HepG2 (cell line): Measurements from ENCODE around the gene THUMPD1. TPM values are rescaled to one million over a fixed set of nuclear protein-coding genes. Genes with fewer than 3 reads are reported as not detected.
A peak's percentile ranks its signal among the peaks of the same experiment; 100 is the strongest.

Experiments
- FLYWCH1 ChIP-seq: sonication (generic); formaldehyde crosslinking; IDR thresholded peaks from 2 replicates; pipeline ENCODE4 v1.8.1; 2023; ENCODE audit warnings: mild to moderate bottlenecking, missing genetic modification reagents
- KAT8 ChIP-seq: IDR thresholded peaks from 2 replicates; pipeline ENCODE4 v1.6.1; 2016; ENCODE audit warnings: missing genetic modification reagents, missing compliant biosample characterization
- MAFK ChIP-seq, 2 experiments: IDR thresholded peaks in 1 of 2; conservative IDR thresholded peaks in 1 of 2; 2 replicates each; pipeline ENCODE4 v1.6.1; 2011; ENCODE audit warnings: improper control_type of control experiment in 2 of 2, low read length in 2 of 2
- MED8 ChIP-seq: sonication (generic); formaldehyde crosslinking; IDR thresholded peaks from 2 replicates; pipeline ENCODE4 v1.8.1; 2023; ENCODE audit warnings: mild to moderate bottlenecking, missing genetic modification reagents; ENCODE audit not compliant: insufficient replicate concordance
- NONO ChIP-seq, 2 experiments: fragments of 450-650 bp in 1 of 2; sonication (generic) in 1 of 2; formaldehyde crosslinking in 1 of 2; IDR thresholded peaks in 1 of 2; conservative IDR thresholded peaks in 1 of 2; 2 replicates each; pipeline versions ENCODE4 v1.6.1 to v1.8.0; 2017 to 2022; ENCODE audit warnings: mild to moderate bottlenecking in 1 of 2, missing genetic modification reagents in 1 of 2, moderate library complexity in 1 of 2
- RAD21 ChIP-seq: fragments of 450-650 bp; formaldehyde crosslinking; IDR thresholded peaks from 2 replicates; pipeline ENCODE4 v1.5.0; 2020; ENCODE audit warnings: mild to moderate bottlenecking
- SOX13 ChIP-seq, 3 experiments: fragments of 450-650 bp in 1 of 3; sonication (generic) in 1 of 3; formaldehyde crosslinking in 1 of 3; IDR thresholded peaks in 2 of 3; conservative IDR thresholded peaks in 1 of 3; 2 replicates each; pipeline versions ENCODE4 v1.5.0 to v1.6.1; 2016 to 2020; ENCODE audit warnings: antibody characterized with exemption in 1 of 3, mild to moderate bottlenecking in 1 of 3, missing compliant biosample characterization in 1 of 3, missing genetic modification reagents in 1 of 3, moderate library complexity in 1 of 3
- TBL1XR1 ChIP-seq: fragments of 150-350 bp; IDR thresholded peaks from 2 replicates; pipeline ENCODE4 v1.6.1; 2014; ENCODE audit warnings: borderline replicate concordance, low read length; ENCODE audit not compliant: partially characterized antibody
- TFE3 ChIP-seq: IDR thresholded peaks from 2 replicates; pipeline ENCODE4 v1.6.1; 2016
- ZNF280D ChIP-seq: sonication (generic); formaldehyde crosslinking; IDR thresholded peaks from 2 replicates; pipeline ENCODE4 v1.5.1; 2020; ENCODE audit warnings: mild to moderate bottlenecking, missing genetic modification reagents
- ZNF343 ChIP-seq: sonication (generic); formaldehyde crosslinking; IDR thresholded peaks from 2 replicates; pipeline ENCODE4 v1.4.0; 2020; ENCODE audit warnings: mild to moderate bottlenecking, missing genetic modification reagents
- ZNF543 ChIP-seq: sonication (generic); formaldehyde crosslinking; IDR thresholded peaks from 2 replicates; pipeline ENCODE4 v1.4.0; 2020; ENCODE audit warnings: mild to moderate bottlenecking, missing genetic modification reagents
- polyA plus RNA-seq, 8 experiments: library from polyadenylated mRNA; depleted of rRNA in 3 of 8; stranded (reverse) in 7 of 8; unstranded in 1 of 8; fragments of >200 nt; fragmentation: Illumina TruSeq in 4 of 8; extraction: Trizol in 4 of 8; gene quantifications; 2 replicates each; pipeline versions ENCODE4 v1.2.1 to v1.2.3, GENCODE V29; 2011 to 2016; ENCODE audit warnings: low read depth in 4 of 8, missing spikeins in 1 of 8, mixed read lengths in 1 of 8; ENCODE audit not compliant: insufficient read depth in 1 of 8
- total RNA-seq, 5 experiments: library from RNA; depleted of rRNA; stranded (reverse); fragments of >200 nt; fragmentation: Illumina TruSeq; extraction: Trizol; gene quantifications; 2 replicates each; pipeline ENCODE4 v1.2.3, GENCODE V29; 2016; ENCODE audit warnings: low read depth in 1 of 5
- TF ChIP-seq, protein P1 (sequence below): IDR thresholded peaks from 2 replicates; pipeline ENCODE4 v1.6.1; 2018; ENCODE audit warnings: missing genetic modification reagents
- TF ChIP-seq, protein P2 (sequence below): sonication (generic); formaldehyde crosslinking; IDR thresholded peaks from 2 replicates; pipeline ENCODE4 v1.5.0; 2020; ENCODE audit warnings: missing genetic modification reagents

The THUMPD1 gene
- total and polyA plus RNA-seq, 2 of the 13 experiments (the other 11 are each of a cell fraction or from before 2014, with no cell fraction given): 22.7 to 69.1 TPM

DNA sequence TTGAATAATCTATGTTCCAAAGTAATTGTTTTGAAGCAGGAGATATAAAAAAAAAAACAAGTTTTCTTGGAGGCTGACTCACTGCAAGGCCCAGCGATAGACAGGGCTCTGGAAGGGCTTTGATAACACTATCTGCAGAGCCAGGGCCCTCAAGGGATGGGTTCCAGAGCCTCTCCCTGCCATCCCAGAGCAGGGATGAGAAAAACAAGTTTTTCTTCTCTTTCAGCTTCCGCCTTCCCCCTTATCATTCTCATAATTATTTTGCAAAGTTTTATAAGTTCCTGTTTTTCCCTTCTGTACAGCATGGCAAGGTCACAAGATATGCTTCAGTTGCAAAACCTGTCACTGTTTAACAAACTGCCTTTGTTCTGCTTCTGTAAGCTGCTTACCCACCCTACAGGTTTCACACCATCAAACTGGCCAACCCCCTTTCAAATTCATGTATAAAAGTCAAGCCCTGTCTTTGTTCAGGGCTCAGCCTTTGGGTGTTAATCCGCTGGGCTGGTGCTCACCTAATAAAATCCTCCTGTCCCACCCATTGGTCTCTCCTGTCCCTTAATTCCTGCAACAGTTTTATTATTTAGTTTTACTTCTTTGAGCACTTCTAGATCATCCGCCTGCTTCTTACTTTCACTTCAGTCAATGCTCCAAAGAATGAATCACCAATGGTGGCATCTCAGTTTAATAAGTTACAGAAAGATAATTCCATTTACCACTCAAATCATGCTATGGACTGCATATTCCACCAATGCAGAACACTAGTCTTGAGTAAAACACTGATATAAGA is 5.6 kb upstream of the THUMPD1 start (continued):
- TF ChIP-seq TFE3 (CRISPR knock-in tag) (0 out of 2 replicates have a peak, but pooled peaks have one; percentile 24), ZNF343 (CRISPR knock-in tag) (no peak), FLYWCH1 (CRISPR knock-in tag) (no peak), SOX13 (IDR thresholded peaks at IDR 0.05) (no peak), SOX13 (CRISPR knock-in tag; conservative IDR thresholded peaks at IDR 0.05 in 1 of 2, IDR thresholded peaks at IDR 0.05 in 1 of 2) (peak in 1 of 2 experiments; percentile 67; a peak in 2 of 4 replicates), NONO (IDR thresholded peaks at IDR 0.05) (no peak), NONO (CRISPR knock-in tag; conservative IDR thresholded peaks at IDR 0.05) (no peak), MED8 (no peak), TBL1XR1 (no peak), ZNF280D (CRISPR knock-in tag) (peak; percentile 67; the same call in 1 of the 2 replicates), ZNF543 (CRISPR knock-in tag) (no peak), MAFK (conservative IDR thresholded peaks at IDR 0.05 in 1 of 2, IDR thresholded peaks at IDR 0.05 in 1 of 2; ENCODE audit: low read length in 2 of 2) (no peak), RAD21 (CRISPR knock-in tag) (no peak), KAT8 (CRISPR knock-in tag) (no peak)
- TF ChIP-seq, protein P1, sequence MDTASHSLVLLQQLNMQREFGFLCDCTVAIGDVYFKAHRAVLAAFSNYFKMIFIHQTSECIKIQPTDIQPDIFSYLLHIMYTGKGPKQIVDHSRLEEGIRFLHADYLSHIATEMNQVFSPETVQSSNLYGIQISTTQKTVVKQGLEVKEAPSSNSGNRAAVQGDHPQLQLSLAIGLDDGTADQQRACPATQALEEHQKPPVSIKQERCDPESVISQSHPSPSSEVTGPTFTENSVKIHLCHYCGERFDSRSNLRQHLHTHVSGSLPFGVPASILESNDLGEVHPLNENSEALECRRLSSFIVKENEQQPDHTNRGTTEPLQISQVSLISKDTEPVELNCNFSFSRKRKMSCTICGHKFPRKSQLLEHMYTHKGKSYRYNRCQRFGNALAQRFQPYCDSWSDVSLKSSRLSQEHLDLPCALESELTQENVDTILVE (CRISPR knock-in tag): no peak
- TF ChIP-seq, protein P2, sequence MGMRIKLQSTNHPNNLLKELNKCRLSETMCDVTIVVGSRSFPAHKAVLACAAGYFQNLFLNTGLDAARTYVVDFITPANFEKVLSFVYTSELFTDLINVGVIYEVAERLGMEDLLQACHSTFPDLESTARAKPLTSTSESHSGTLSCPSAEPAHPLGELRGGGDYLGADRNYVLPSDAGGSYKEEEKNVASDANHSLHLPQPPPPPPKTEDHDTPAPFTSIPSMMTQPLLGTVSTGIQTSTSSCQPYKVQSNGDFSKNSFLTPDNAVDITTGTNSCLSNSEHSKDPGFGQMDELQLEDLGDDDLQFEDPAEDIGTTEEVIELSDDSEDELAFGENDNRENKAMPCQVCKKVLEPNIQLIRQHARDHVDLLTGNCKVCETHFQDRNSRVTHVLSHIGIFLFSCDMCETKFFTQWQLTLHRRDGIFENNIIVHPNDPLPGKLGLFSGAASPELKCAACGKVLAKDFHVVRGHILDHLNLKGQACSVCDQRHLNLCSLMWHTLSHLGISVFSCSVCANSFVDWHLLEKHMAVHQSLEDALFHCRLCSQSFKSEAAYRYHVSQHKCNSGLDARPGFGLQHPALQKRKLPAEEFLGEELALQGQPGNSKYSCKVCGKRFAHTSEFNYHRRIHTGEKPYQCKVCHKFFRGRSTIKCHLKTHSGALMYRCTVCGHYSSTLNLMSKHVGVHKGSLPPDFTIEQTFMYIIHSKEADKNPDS (CRISPR knock-in tag): no peak
